ENCODE data around the gene FADD. TPM values are rescaled to one million over a fixed set of nuclear protein-coding genes. Genes with fewer than 3 reads are reported as not detected.

The FADD gene
- total and polyA plus RNA-seq, 2 donors from 2014 or later, result 27.8 to 31.5 TPM

DNA sequence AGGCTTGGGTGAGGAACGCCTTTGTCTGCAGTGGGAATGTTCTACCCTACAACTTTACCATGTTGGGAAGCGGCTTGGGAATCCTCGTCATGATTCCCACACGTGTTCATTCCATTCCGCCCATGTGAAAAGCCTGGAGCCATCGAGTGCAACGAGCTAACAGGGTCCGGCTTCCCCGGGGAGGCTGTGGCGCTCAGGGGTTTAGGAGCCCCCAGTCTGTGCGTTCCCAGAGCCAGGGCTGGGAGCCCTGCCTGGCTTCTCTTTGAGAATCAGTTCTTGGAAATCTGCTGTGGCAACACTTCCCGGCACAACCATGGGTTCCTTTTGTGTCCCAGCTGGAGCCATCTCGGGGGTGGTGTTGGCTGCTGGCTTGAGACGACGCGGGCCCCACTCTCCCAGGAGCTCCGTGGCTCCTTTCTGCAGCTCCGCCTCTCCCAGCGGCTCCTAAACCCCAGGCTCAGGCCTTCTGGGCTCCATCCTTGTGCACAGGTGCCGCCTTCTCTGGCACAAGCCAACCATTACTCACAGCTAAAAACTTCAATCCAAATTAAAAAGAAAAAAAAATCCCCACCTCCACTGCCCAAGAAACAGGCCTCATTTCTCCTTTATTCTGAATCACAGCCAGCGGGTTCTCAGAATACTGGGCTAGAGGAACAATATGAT lies 48.7 kb downstream of the FADD start:
- DNase-seq, result peak in 1 of 5 donors; percentile 42
- no peak overlapping the region for H3K9ac ChIP-seq (ENCODE audit: low read length in 3 of 3)
- H3K27me3 ChIP-seq (ENCODE audit: control insufficient read depth, insufficient read depth, low read length), result no peaks in the 10 kb centered on the region
- FAIRE-seq, result no peak
- no peak overlapping the region for H3K4me3 ChIP-seq (ENCODE audit: low read length in 3 of 3)
- no peak overlapping the region for H3K27ac ChIP-seq (ENCODE audit: low read depth in 2 of 2, low read length in 2 of 2)
- intact Hi-C loops (cut with DNase I), result no loop called here
- H3K36me3 ChIP-seq (ENCODE audit: control insufficient read depth in 2 of 3, insufficient read depth in 3 of 3, low read length in 3 of 3), result no peaks in the 10 kb centered on the region
- no peaks in the 10 kb centered on the region for H3K9me3 ChIP-seq (ENCODE audit: control insufficient read depth in 2 of 3, insufficient read depth in 1 of 3, low read length in 3 of 3)
- H3K4me1 ChIP-seq (ENCODE audit: control insufficient read depth in 2 of 3, insufficient read depth in 2 of 3, low read depth in 1 of 3, low read length in 3 of 3), result peaks cover 0 to 2% (median 0%) of the 10 kb centered on the region in 3 donors
- TF ChIP-seq CTCF (IDR thresholded peaks at IDR 0.05; ENCODE audit: borderline replicate concordance, extremely low read depth, insufficient read depth), result no peak

GRCh38 chr11:70252844-70253243 lies 49.7 kb downstream of the FADD start:
- H3K27ac ChIP-seq (ENCODE audit: low read depth in 2 of 2, low read length in 2 of 2), result no peak overlapping the region
- no peak overlapping the region for H3K9ac ChIP-seq (ENCODE audit: low read length in 3 of 3)
- TF ChIP-seq CTCF (IDR thresholded peaks at IDR 0.05; ENCODE audit: borderline replicate concordance, extremely low read depth, insufficient read depth), result no peak
- H3K4me1 ChIP-seq (ENCODE audit: control insufficient read depth in 2 of 3, insufficient read depth in 2 of 3, low read depth in 1 of 3, low read length in 3 of 3), result no peaks in the 10 kb centered on the region
- H3K27me3 ChIP-seq (ENCODE audit: control insufficient read depth, insufficient read depth, low read length), result no peaks in the 10 kb centered on the region
- H3K4me3 ChIP-seq (ENCODE audit: low read length in 3 of 3), result no peak overlapping the region
- no peaks in the 10 kb centered on the region for H3K36me3 ChIP-seq (ENCODE audit: control insufficient read depth in 2 of 3, insufficient read depth in 3 of 3, low read length in 3 of 3)
- DNase-seq (peak in 2 of 5 donors; percentile 11 to 29), FAIRE-seq (no peak)
- no peaks in the 10 kb centered on the region for H3K9me3 ChIP-seq (ENCODE audit: control insufficient read depth in 2 of 3, insufficient read depth in 1 of 3, low read length in 3 of 3)
- intact Hi-C loops (cut with DNase I), result no loop called here

DNA sequence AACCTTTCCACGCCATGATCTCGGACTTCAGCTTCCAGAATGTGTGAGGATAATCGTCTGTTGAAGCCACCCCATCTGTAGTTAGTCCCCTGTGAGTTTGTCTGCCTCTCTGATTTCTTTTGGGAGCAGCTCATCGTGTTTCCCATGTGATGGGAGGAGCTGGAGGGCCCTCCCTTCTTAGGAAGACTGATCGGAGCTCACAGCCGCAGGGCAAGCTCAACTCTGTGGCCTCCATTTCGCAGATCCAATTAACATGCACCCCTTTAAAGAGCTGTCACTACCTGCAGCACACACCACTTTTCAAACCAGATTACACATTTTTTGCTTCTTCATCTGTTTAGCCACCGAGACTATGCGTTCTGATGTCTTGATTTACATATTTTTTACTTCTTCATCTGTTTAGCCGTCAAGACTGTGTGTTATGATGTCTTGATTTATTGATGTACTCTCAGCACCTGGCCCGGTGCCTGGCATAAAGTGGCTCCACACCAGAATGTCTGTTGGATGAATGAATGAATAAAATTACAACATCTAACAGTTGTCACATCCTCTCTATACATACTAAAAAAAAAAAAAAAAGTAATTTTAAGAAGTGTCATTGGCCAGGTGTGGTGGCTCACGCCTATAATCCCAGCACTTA lies 52.5 kb downstream of the FADD start:
- intact Hi-C loops (cut with DNase I), result no loop called here

More for the DNA sequence above, 52.5 kb downstream of the FADD start:
- H3K36me3 ChIP-seq (ENCODE audit: control insufficient read depth in 2 of 3, insufficient read depth in 3 of 3, low read length in 3 of 3), result no peaks in the 10 kb centered on the region
- peak in 1 of 5 donors; percentile 19 for DNase-seq
- no peak overlapping the region for H3K9ac ChIP-seq (ENCODE audit: low read length in 3 of 3)
- FAIRE-seq, result no peak
- no peak overlapping the region for H3K27ac ChIP-seq (ENCODE audit: low read depth in 2 of 2, low read length in 2 of 2)
- no peaks in the 10 kb centered on the region for H3K9me3 ChIP-seq (ENCODE audit: control insufficient read depth in 2 of 3, insufficient read depth in 1 of 3, low read length in 3 of 3)
- no peak overlapping the region for H3K4me3 ChIP-seq (ENCODE audit: low read length in 3 of 3)
- TF ChIP-seq CTCF (IDR thresholded peaks at IDR 0.05; ENCODE audit: borderline replicate concordance, extremely low read depth, insufficient read depth), result no peak
- no peaks in the 10 kb centered on the region for H3K27me3 ChIP-seq (ENCODE audit: control insufficient read depth, insufficient read depth, low read length)
- H3K4me1 ChIP-seq (ENCODE audit: control insufficient read depth in 2 of 3, insufficient read depth in 2 of 3, low read depth in 1 of 3, low read length in 3 of 3), result no peaks in the 10 kb centered on the region

Other genes with a start within 250 kb of the FADD start
- gene ANO1, start 125.0 kb upstream of the FADD start, total RNA-seq, result 15.1 TPM
- gene ANO1, start 125.0 kb upstream of the FADD start, polyA plus RNA-seq (ENCODE audit: insufficient read depth, low read depth, low replicate concordance), result 2.0 TPM
- gene PPFIA1, start 67.4 kb downstream of the FADD start, total RNA-seq, result 53.0 TPM
- gene PPFIA1, start 67.4 kb downstream of the FADD start, polyA plus RNA-seq (ENCODE audit: insufficient read depth, low read depth, low replicate concordance), result 19.1 TPM
- 316 TPM for gene CTTN, start 195.2 kb downstream of the FADD start, total RNA-seq
- gene CTTN, start 195.2 kb downstream of the FADD start, polyA plus RNA-seq (ENCODE audit: insufficient read depth, low read depth, low replicate concordance), result 84.9 TPM